ENCODE results near the gene CYTH2. TPM values are rescaled to one million over a fixed set of nuclear protein-coding genes. Genes with fewer than 3 reads are reported as not detected.

Gene CYTH2
- polyA plus RNA-seq, 2 of the 4 experiments (the other 2 are of a cell fraction), result 33.4 to 50.5 TPM

GRCh38 chr19:48530770-48531169 lies 61.6 kb downstream of the CYTH2 start (continued):
- TF ChIP-seq HMGXB4 (CRISPR knock-in tag; IDR thresholded peaks at IDR 0.05; ENCODE audit: borderline replicate concordance), result no peak
- no peak for TF ChIP-seq SMC3 (IDR thresholded peaks at IDR 0.05)
- no peak for TF ChIP-seq EHF (CRISPR knock-in tag; IDR thresholded peaks at IDR 0.05)

Other genes starting within 250 kb of the CYTH2 start
- gene CARD8, start 213.5 kb upstream of the CYTH2 start, polyA plus RNA-seq (2011; rRNA removed), result 27.4 and 34.7 TPM in 2 replicates
- 27.2 to 27.5 TPM (median 27.5 TPM) in 3 replicates for gene CARD8, start 213.5 kb upstream of the CYTH2 start, polyA plus RNA-seq (2017; fragmentation: RNase III; extraction: RNeasy Plus Mini Kit Qiagen cat#74134 plus additional on column Dnase treatment)
- gene ZNF114, start 199.3 kb upstream of the CYTH2 start, polyA plus RNA-seq (2011; rRNA removed), result 3.1 and 3.5 TPM in 2 replicates
- gene ZNF114, start 199.3 kb upstream of the CYTH2 start, polyA plus RNA-seq (2017; fragmentation: RNase III; extraction: RNeasy Plus Mini Kit Qiagen cat#74134 plus additional on column Dnase treatment), result 4.3 to 5.6 TPM (median 4.6 TPM) in 3 replicates
- 147 and 210 TPM in 2 replicates for gene EMP3, start 143.8 kb upstream of the CYTH2 start, polyA plus RNA-seq (2011; rRNA removed)
- gene EMP3, start 143.8 kb upstream of the CYTH2 start, polyA plus RNA-seq (2017; fragmentation: RNase III; extraction: RNeasy Plus Mini Kit Qiagen cat#74134 plus additional on column Dnase treatment), result 564 to 580 TPM (median 566 TPM) in 3 replicates
- gene TMEM143, start 105.4 kb upstream of the CYTH2 start, polyA plus RNA-seq (2011; rRNA removed), result 7.4 and 7.6 TPM in 2 replicates
- 6.3 to 7.0 TPM (median 6.4 TPM) in 3 replicates for gene TMEM143, start 105.4 kb upstream of the CYTH2 start, polyA plus RNA-seq (2017; fragmentation: RNase III; extraction: RNeasy Plus Mini Kit Qiagen cat#74134 plus additional on column Dnase treatment)
- gene SYNGR4, start 105.0 kb upstream of the CYTH2 start, polyA plus RNA-seq (2011; rRNA removed), result 2.3 and 2.9 TPM in 2 replicates
- 2.5 to 4.4 TPM (median 2.9 TPM) in 3 replicates for gene SYNGR4, start 105.0 kb upstream of the CYTH2 start, polyA plus RNA-seq (2017; fragmentation: RNase III; extraction: RNeasy Plus Mini Kit Qiagen cat#74134 plus additional on column Dnase treatment)
- 200 and 270 TPM in 2 replicates for gene KDELR1, start 77.8 kb upstream of the CYTH2 start, polyA plus RNA-seq (2011; rRNA removed)
- gene KDELR1, start 77.8 kb upstream of the CYTH2 start, polyA plus RNA-seq (2017; fragmentation: RNase III; extraction: RNeasy Plus Mini Kit Qiagen cat#74134 plus additional on column Dnase treatment), result 280 to 318 TPM (median 302 TPM) in 3 replicates
- 2.6 and 3.4 TPM in 2 replicates for gene GRIN2D, start 75.7 kb upstream of the CYTH2 start, polyA plus RNA-seq (2011; rRNA removed)
- gene GRIN2D, start 75.7 kb upstream of the CYTH2 start, polyA plus RNA-seq (2017; fragmentation: RNase III; extraction: RNeasy Plus Mini Kit Qiagen cat#74134 plus additional on column Dnase treatment), result 5.8 to 6.8 TPM (median 6.3 TPM) in 3 replicates
- 40.0 and 48.1 TPM in 2 replicates for gene GRWD1, start 23.4 kb upstream of the CYTH2 start, polyA plus RNA-seq (2011; rRNA removed)
- gene GRWD1, start 23.4 kb upstream of the CYTH2 start, polyA plus RNA-seq (2017; fragmentation: RNase III; extraction: RNeasy Plus Mini Kit Qiagen cat#74134 plus additional on column Dnase treatment), result 82.1 to 87.0 TPM (median 84.2 TPM) in 3 replicates
- gene KCNJ14, start 13.8 kb upstream of the CYTH2 start, polyA plus RNA-seq (2011; rRNA removed), result 1.9 and 2.2 TPM in 2 replicates
- gene KCNJ14, start 13.8 kb upstream of the CYTH2 start, polyA plus RNA-seq (2017; fragmentation: RNase III; extraction: RNeasy Plus Mini Kit Qiagen cat#74134 plus additional on column Dnase treatment), result 1.3 to 1.4 TPM (median 1.3 TPM) in 3 replicates
- gene LMTK3, start 42.5 kb downstream of the CYTH2 start, polyA plus RNA-seq (2011; rRNA removed), result 0.62 and 0.95 TPM in 2 replicates
- gene LMTK3, start 42.5 kb downstream of the CYTH2 start, polyA plus RNA-seq (2017; fragmentation: RNase III; extraction: RNeasy Plus Mini Kit Qiagen cat#74134 plus additional on column Dnase treatment), result 4.6 to 6.1 TPM (median 5.6 TPM) in 3 replicates
- gene SULT2B1, start 82.8 kb downstream of the CYTH2 start, polyA plus RNA-seq (2011; rRNA removed), result 22.2 and 22.4 TPM in 2 replicates
- gene SULT2B1, start 82.8 kb downstream of the CYTH2 start, polyA plus RNA-seq (2017; fragmentation: RNase III; extraction: RNeasy Plus Mini Kit Qiagen cat#74134 plus additional on column Dnase treatment), result 30.1 to 36.5 TPM (median 34.3 TPM) in 3 replicates
- 0.08 and 0.09 TPM in 2 replicates for gene SPACA4, start 137.4 kb downstream of the CYTH2 start, polyA plus RNA-seq (2011; rRNA removed)
- 0.12 to 0.13 TPM in 2 of 3 replicates, not detected in the other for gene SPACA4, start 137.4 kb downstream of the CYTH2 start, polyA plus RNA-seq (2017; fragmentation: RNase III; extraction: RNeasy Plus Mini Kit Qiagen cat#74134 plus additional on column Dnase treatment)
- gene FAM83E, start 145.7 kb downstream of the CYTH2 start, polyA plus RNA-seq (2011; rRNA removed), result 0.16 and 0.45 TPM in 2 replicates
- gene FAM83E, start 145.7 kb downstream of the CYTH2 start, polyA plus RNA-seq (2017; fragmentation: RNase III; extraction: RNeasy Plus Mini Kit Qiagen cat#74134 plus additional on column Dnase treatment), result 0.24 to 0.45 TPM (median 0.41 TPM) in 3 replicates
- gene RPL18, start 149.8 kb downstream of the CYTH2 start, polyA plus RNA-seq (2011; rRNA removed), result 1,390 and 1,780 TPM in 2 replicates
- 2,568 to 2,696 TPM (median 2,647 TPM) in 3 replicates for gene RPL18, start 149.8 kb downstream of the CYTH2 start, polyA plus RNA-seq (2017; fragmentation: RNase III; extraction: RNeasy Plus Mini Kit Qiagen cat#74134 plus additional on column Dnase treatment)
- gene SPHK2, start 150.1 kb downstream of the CYTH2 start, polyA plus RNA-seq (2011; rRNA removed), result 5.5 and 6.1 TPM in 2 replicates
- 14.7 to 18.3 TPM (median 17.1 TPM) in 3 replicates for gene SPHK2, start 150.1 kb downstream of the CYTH2 start, polyA plus RNA-seq (2017; fragmentation: RNase III; extraction: RNeasy Plus Mini Kit Qiagen cat#74134 plus additional on column Dnase treatment)
- gene DBP, start 168.0 kb downstream of the CYTH2 start, polyA plus RNA-seq (2011; rRNA removed), result 1.8 and 2.5 TPM in 2 replicates
- gene DBP, start 168.0 kb downstream of the CYTH2 start, polyA plus RNA-seq (2017; fragmentation: RNase III; extraction: RNeasy Plus Mini Kit Qiagen cat#74134 plus additional on column Dnase treatment), result 3.8 to 5.5 TPM (median 4.1 TPM) in 3 replicates
- 8.8 and 9.8 TPM in 2 replicates for gene CA11, start 176.8 kb downstream of the CYTH2 start, polyA plus RNA-seq (2011; rRNA removed)
- gene CA11, start 176.8 kb downstream of the CYTH2 start, polyA plus RNA-seq (2017; fragmentation: RNase III; extraction: RNeasy Plus Mini Kit Qiagen cat#74134 plus additional on column Dnase treatment), result 12.8 to 21.0 TPM (median 17.5 TPM) in 3 replicates
- 0.22 and 0.41 TPM in 2 replicates for gene NTN5, start 203.6 kb downstream of the CYTH2 start, polyA plus RNA-seq (2011; rRNA removed)
- gene NTN5, start 203.6 kb downstream of the CYTH2 start, polyA plus RNA-seq (2017; fragmentation: RNase III; extraction: RNeasy Plus Mini Kit Qiagen cat#74134 plus additional on column Dnase treatment), result 0.18 to 0.44 TPM (median 0.28 TPM) in 3 replicates
- gene FUT2, start 226.6 kb downstream of the CYTH2 start, polyA plus RNA-seq (2011; rRNA removed), result not detected in 2 replicates
- not detected in 3 replicates for gene FUT2, start 226.6 kb downstream of the CYTH2 start, polyA plus RNA-seq (2017; fragmentation: RNase III; extraction: RNeasy Plus Mini Kit Qiagen cat#74134 plus additional on column Dnase treatment)

Data from A549 (cell line).